ENCODE measurements around the gene UBASH3B.

The UBASH3B gene

DNA sequence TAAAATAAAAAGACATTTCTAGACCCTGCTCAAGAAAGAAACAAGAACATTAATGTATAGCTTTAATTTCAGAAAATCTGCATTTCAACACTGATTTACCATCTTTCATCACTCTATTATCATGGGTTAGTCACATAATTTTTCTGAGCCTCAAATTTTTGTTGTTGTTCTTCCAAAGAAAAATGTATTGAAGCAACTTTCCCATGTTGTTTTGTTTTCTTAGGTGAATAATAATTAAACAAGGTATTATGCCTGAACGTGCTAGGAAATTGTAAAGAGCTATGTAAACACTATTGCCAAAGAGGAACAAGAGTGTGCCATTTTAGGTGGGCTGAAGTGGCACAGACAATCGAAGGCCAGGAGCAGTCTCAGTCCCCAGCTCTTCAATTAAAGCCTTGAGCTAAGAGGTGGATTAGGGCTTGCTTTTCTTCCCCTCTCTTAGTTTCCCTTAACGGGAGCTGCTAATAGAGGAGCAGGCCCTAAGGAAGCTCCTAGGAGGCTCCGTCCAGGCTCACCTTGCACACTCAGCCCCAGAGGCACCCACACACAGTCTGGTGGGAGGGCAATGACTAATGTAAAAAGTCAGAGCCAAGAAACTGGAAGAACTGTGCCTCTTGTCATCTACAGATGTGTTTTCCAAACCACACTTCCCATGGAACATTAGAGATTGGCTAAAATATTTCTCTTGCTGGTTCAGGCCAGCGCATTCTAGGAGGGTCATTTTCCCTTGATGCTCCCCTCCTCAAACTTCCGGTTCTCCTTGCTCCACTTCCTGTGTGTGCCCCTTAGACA is 8.8 kb upstream of the UBASH3B start:
- peak; percentile 73 for DNase-seq (ENCODE audit: low read depth, low spot score)

DNA sequence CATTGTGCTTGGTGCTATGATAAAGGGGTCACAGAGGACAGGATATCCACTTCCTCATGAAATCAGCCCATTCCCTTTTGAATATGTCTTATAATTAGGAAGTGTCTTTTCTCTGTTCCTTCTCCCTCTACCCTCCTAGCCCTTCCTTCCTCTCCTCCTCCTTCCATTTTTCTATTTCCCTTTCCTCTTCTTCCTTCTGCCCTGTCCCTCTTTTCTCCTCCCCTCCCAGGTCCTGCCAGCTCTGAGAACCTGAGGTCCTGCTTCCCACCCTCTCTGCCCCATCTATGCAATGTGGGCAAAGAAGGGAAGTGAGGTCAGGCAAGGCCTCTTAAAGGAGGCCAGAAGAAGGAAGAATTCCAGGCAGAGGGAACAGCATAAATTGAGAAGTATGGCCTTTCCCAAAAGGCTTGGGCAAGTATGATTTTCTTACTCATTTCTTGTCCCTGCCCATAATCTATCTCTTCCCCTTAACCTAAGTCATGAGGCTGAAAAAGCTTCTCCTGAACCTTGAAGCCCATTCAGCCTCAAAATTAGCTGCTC is 7.7 kb upstream of the UBASH3B start:
- DNase-seq (ENCODE audit: low read depth, low spot score): no peak

DNA sequence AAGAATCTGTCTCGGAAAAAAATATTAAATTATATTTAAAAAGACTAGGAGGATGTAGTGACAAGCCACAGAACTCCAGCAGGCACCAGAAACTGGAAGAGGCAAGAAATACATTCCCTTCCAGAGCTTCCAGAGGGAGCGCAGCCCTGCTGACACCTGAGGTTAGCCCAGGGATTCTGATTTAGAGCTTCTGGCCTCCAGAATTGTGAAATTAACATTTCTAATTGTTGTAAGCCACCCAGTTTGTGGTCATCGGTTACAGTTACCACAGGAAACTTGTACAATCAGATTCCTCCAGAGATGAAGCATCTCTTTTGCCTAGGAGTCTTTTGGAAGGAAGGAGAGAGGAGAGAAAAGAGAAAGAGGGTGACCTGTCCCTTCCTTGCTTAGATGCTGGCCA is 6.4 kb upstream of the UBASH3B start:
- DNase-seq (ENCODE audit: low read depth, low spot score): no peak

DNA sequence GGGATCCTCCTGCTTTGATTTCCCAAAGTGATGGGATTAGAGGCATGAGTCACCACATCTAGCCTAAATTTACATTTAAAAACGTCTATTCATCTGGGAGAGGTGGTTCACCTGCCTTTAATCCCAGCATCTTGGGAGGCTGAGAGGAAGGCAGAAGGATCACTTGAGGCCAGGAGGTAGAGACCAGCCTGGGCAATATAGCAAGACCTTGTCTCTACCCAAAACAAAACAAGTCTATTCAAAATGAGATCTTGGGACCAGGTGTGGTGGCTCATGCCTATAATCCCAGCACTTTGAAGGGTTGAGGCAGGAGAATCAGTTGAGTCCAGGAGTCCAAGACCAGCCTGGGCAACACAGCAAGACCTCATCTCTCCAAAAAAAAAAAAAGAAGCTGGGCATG is 4.9 kb upstream of the UBASH3B start:
- no peak for DNase-seq (ENCODE audit: low read depth, low spot score)

DNA sequence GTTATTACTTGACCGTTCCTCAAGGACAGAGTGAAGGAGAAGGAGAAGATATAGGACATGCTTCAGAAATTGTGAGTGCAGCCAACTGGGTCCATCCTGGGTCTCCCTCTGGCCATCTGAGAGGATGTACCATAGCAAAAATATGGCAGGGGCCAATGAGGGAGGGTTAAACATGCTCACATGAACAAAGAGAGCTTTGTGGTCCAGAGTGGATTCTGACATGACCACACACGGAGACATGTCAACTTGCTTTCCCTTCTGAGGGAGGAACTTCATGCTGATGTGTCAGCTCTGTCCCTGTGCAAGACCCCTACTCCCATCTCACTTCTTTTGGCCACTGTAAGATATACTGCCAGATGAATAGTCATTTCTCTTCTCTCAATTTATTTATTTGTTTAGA is 3.0 kb upstream of the UBASH3B start:
- no peak for DNase-seq (ENCODE audit: low read depth, low spot score)

DNA sequence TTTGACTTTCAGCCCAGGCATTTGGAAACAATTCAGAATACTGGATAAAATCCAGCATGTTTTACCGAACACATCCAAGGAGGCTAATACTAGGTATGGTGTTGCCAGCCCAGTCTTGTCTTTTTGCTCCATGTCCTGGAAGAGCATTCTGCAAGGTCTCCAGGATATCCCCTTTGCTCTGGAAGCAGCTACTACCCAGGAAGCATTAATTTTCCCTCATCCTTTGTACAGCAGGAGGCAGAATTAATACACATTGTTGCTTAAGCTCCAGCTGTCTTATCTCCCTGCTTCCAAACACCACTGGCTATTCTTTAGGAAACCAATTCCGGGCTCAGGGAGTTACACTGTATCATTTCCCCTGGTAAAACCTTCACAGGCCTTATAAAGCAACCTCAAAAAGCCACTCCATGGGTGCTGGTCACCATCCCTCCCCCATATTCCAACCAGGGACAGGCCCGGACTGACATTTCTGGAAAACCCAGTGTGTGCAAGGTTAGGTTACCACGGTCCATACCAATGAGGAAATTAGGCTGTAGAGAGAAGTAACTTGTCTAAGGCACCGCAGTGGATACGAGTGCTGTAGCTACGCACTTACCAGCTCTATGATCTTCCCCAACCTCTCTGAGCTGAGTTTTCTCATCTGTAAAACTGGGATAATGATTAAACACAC is 1.5 kb upstream of the UBASH3B start:
- no peak for DNase-seq (ENCODE audit: low read depth, low spot score)

DNA sequence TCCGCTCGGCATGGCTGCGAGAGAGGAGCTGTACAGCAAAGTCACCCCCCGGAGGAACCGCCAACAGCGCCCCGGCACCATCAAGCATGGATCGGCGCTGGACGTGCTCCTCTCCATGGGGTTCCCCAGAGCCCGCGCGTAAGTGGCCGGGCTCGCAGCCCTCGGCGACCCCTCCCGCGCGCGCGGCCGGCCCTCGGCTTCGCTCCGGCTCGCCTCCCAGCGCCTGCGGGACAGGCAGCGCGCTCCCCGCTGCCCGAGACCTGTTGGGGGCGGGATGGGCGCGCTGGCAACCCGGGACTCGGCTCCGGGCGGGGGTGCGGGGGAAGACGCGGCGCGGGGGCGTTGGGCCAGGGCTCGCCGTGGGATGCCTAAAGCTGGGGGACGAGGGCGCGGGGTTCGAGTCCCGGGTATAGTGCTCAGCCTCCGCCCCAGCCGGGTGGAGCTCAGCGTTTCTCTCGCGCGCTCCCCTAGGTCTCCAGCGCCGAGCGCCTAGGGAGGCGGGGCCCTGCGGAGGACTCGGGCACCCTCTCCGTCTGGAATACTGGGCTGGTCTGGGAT is 630 bp downstream of the UBASH3B start:
- peak; percentile 90 for DNase-seq (ENCODE audit: low read depth, low spot score)

DNA sequence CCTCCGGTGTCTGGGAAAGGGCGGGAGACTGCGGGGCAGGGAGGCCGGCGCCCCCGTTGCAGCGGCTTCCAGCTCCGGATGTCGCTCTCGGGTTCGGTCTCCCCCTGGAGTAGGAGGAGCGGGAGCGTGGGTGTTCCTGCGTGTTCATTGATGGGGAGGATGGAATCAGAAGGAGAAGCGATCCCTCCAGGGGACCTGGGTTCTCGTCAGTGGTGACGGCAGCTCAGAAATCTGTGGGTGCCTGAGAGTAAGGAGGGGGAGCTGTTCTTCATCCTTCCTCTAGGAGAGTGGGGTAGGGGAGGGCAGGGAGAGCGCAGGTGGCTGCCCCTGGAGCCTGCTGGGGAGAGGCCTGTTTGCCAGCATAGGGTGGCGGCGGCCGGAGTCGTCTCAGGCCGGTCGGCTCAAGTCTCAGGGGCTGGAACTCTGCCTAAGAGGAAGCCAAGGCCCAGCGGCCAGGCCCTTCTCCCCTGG is 1.1 kb downstream of the UBASH3B start:
- DNase-seq (ENCODE audit: low read depth, low spot score): peak; percentile 82

DNA sequence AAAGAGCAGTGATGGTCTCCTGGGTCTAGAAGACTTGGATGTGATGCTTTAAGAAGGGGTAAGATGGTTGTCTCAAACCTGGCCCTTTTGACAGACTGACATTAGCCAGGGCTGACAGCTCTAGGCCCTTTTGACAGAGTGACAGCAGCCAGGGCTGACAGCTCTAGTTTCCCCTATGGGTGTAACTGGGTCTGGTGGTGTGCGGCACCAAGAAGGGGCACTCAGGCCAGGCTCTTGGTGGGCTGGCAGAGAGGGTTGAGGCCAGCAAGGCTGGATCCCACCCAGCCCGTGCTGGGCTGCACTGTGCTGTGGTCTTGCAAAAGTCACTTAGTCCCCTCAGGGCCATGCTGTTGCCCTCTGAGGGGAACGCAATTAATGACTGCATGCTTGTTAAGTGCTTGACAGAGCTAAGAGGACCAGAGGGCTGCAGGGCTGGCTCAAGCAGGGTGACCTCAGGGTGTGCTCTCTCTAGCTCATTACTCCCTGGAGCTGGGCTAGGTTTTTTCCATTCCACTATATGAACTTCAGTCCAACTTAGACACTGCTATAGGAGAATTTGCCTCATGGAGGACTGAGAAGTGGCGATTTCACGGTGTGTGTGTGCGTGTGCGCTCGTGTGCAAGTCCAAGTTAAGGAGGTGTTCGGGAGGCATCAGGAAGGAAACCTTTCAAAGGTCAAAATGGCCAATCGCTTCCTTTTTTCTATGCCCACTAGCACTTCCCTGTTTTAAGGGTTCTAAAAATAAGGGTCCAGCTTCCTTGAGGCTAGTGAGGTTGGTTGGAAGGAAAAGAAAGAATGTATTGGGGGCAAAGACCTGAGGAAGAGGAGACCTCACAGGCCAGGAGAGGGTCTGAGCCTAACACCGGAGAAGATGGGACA is 4.4 kb downstream of the UBASH3B start:
- no peak for DNase-seq (ENCODE audit: low read depth, low spot score)

DNA sequence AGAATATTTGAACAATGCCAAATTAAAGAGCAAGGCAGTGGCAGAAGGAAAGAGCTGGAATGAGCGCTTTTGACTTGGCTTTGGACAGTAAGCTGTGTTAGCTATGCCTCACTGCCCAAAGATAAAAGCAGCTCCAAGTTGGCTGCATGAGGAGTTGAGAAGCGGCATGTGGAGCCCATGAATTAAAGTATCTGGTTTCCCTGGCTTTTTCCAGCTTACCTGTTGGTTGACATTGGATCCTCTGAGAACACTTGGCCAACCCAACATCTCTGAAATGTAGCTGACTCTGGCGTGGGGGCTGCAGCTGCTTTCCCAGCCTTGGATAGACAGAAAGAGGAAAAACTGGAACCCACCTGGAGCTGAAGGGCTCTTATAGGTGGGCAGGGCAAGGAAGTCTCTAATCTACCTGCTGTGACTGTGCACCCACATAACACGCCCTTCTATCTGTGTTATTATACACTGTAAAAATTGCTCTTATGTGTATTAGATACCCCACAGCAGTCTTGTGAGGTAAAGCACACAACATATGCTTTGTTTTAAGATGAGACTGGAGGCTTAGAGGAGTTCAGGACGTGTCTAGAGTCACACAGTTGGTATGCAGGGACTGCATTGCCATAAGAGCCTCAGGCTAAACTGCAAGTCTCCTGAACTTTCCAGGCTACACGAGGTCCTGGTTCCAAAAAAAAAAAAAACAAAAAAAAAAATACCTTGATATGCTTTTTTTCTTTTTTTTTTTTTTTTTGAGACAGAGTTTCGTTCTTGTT is 5.8 kb downstream of the UBASH3B start:
- peak; percentile 81 for DNase-seq (ENCODE audit: low read depth, low spot score)

DNA sequence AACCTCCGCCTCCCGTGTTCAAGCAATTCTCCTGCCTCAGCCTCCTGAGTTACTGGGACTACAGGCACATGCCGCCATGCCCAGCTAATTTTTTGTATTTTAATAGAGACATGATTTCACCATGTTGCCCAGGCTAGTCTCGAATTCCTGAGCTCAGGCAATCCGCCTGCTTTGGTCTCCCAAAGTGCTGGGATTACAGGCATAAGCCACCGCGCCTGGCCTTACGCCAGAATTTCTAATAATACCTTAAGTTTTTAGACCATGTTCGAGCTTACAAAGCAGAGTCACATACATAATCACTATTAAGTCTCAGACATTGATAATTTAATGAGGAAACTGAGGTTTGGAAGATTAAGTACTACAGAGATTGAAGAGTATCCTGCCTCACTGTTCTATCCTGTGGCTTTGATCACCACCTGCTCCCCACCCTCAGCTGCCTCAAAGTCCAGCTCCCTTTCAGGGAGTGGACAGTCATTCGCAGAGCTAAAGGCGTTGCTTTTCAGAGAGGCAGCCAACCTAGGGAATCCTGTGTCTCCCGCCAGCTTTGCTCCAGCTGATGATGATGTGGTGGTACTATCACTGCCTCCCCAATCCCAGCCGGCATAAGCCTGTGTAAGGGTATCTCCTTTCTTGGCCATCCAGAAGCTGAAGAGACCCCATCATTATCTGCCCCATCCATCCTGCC is 7.7 kb downstream of the UBASH3B start:
- DNase-seq (ENCODE audit: low read depth, low spot score): no peak

DNA sequence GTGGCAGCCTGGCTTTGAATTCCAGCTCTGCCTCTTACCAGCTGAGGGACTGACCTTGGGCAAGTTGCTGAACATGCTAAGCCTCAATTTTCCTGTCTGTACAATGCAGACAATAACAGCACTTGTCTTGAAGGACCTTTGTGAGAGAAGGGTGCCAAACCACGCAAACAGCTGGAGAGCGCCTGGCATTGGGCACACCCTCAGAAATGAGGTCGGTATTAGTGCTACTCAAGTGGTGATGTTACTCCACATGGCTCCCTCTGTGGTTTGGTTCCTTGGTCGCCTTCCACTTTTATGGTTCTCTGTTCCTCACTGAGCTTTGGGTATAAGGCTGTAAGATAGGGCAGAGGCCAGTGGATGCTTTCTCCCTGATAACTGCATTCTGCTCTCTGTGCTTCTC is 8.2 kb downstream of the UBASH3B start:
- peak; percentile 46 for DNase-seq (ENCODE audit: low read depth, low spot score)

DNA sequence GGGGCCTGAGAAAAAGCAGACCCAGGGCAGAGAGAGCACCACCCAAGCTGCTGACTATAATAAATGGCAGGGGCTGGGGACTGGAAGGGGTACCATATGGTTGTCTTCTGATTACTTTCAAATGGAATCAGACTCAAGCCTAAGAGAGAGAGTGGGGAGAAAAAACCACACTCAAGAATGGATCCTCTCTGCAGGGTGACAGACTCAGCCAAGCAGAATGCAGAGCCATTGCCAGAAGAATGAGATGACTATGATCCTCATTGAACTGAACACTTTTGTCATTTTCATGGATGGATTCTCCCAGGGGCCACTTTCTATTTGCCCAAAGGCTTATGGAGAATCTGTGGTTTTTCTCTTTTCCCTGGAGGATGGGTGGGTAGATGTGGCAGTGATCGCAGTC is 8.7 kb downstream of the UBASH3B start:
- no peak for DNase-seq (ENCODE audit: low read depth, low spot score)

DNA sequence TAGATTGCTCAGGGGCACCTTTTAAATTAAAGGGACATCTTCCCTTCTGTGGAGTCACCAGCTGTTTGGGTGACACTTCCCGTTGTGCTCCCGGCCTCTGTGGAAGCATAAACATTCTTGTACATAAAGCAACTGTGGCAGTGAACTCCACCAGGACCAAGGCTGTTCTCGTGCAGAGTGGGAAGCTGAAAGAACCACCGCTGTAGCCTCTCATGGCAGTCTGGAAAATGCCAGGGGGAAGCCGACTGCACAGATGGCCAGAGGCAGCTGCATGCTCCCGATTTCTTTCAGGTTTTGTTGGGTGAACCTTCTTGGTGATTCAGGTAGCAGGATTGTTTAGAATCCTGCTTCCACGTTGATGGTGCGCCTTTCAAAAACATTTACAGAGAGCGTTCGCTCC is 10.3 kb downstream of the UBASH3B start:
- DNase-seq (ENCODE audit: low read depth, low spot score): peak; percentile 45

DNA sequence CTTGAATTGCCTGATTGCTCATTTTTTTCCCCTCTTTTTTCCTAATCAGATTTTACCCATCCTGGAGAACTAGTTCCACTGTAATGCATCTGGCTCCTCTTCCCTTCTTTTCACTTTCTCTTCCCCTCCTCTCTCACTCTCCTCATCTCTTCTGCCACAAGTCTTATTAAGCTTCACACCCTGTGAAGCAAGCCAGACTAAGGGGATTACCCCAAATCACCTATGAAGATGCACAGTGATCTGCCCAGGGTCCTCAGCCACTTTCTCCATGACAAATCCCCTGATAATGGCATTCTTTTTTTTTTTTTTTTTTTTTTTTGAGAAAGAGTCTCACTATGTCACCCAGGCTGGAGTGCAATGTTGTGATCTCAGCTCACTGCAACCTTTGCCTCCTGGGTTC is 11.2 kb downstream of the UBASH3B start:
- DNase-seq (ENCODE audit: low read depth, low spot score): no peak

DNA sequence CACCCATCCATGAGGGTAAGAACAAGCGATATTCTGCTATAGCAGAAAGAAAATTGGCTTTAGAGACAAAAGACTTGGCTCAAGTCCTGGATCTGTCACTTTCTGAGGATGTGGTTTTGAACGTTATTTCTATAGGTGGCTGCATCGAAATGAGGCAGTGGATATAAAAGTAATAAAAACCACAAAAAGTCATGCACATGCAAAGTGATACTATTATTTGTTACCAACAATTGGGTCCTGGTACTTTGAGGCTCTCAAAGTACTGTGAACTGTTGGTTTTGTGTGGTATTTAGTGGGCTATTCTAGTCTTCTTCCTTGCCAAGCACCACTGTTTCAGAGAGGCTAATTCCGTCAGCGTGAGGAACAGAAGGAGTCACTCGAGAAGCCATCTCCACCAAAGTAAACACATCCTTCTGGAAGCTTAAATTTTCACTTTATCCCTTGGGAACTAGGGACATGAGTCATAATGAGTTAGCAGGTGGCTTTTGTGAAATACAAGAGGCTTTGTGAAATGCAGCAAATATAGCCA is 13.1 kb downstream of the UBASH3B start:
- DNase-seq (ENCODE audit: low read depth, low spot score): peak; percentile 77

DNA sequence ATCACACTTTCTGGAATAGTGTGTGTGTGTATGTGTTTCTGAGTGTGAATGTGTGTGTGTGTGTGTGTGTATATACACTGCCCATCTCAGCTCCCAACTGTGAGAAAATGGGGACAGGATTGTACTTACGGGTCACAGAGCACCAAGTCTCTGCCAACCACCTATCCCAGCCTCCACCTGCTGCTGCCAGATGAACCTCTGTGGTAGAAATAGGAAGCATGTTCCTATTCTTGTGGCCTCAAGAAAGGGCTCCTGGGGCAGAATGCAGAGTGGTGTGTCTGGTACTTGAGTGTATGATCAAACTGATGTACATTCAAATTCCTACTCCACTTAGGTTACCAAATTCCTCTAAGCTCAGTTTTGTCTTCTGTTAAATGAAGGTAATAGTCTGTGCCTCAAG is 14.6 kb downstream of the UBASH3B start:
- DNase-seq (ENCODE audit: low read depth, low spot score): no peak

DNA sequence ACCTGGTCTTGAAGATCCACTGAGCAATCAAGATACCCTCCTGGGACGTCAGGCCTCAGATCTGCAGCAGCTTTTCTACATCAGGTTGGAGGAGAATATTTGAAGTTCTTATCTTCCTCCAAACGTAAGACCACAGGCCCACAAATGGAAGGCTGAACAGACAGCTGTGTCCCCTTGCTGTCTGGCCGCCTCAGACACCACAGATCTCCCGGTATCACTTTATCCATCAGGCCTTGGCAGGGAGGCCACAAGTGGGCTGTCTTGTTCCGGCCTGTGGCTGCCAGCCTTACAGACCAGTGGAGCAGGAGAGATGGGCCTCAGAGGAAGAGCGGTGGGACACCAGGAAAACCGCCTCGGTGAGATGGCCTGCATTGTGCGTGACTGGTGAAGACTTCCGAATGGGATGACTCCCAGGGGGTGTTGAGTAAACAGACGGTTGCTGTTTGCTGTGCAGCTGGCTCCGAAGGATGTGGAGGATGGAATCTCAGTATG is 15.9 kb downstream of the UBASH3B start:
- no peak for DNase-seq (ENCODE audit: low read depth, low spot score)

DNA sequence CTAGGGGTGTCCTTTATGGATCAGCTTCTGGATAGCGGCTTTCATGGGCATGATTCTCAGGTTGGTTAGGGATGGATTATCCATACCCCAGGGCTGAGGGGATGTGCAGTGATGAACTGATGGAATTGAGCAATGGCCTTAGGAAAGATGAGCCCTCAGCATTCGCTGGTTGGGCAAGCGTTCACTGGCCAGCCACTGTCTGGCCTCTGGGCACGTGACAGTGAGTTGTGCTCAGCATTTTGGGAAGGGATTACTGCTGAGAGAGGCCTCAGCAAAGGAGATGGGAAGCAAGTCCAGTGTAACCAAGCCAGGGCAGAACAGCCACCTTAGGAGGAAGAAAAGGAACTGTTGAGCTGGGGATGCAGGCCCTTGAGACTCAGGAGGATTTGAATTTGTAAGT is 17.4 kb downstream of the UBASH3B start:
- no peak for DNase-seq (ENCODE audit: low read depth, low spot score)

DNA sequence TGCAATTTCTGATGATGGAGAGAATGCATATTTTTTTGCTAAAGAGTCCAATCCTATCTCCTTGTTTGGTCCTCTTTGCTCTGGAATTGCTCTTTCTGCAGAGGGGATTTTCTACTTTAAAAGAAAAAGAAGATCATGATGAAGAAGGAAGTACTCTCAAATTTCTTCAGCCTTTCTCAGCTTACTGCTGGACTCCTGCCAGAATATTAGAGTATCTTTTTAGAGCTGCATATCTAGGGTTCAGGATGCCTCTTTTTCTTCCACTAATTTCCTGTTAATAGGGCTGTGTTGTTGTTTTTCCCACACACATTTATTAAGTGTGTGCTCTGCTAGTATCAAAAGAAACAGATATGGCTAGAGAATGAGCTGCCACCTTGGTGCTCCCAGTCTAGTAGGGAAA is 18.2 kb downstream of the UBASH3B start:
- no peak for DNase-seq (ENCODE audit: low read depth, low spot score)
